Neutrophil (primary cell): ENCODE measurements around the gene NPTX1.

ENCODE experiments used
- H3K27ac ChIP-seq: fragments of 200-600 bp; sonication (generic); 2 replicates; pipeline ENCODE4 v1.5.1; 2016; ENCODE audit warnings: mild to moderate bottlenecking, moderate library complexity
- H3K27me3 ChIP-seq: fragments of 200-600 bp; sonication (generic); 2 replicates; pipeline ENCODE4 v1.6.0; 2016; ENCODE audit warnings: mild to moderate bottlenecking
- H3K36me3 ChIP-seq: fragments of 200-600 bp; sonication (generic); 2 replicates; pipeline ENCODE4 v1.5.1; 2017
- H3K4me1 ChIP-seq, 2 experiments: fragments of 200-600 bp in 1 of 2; sonication (generic) in 1 of 2; 1 replicate in 1 of 2; 2 replicates in 1 of 2; pipeline versions ENCODE4 v1.5.1 to v1.6.1; 2013 to 2016; ENCODE audit warnings: low read depth in 1 of 2, low read length in 1 of 2, mild to moderate bottlenecking in 1 of 2, moderate library complexity in 1 of 2; ENCODE audit not compliant: control insufficient read depth in 1 of 2, insufficient read depth in 1 of 2
- H3K4me3 ChIP-seq, 2 experiments: fragments of 200-600 bp in 1 of 2; sonication (generic) in 1 of 2; 1 replicate in 1 of 2; 2 replicates in 1 of 2; pipeline ENCODE4 v1.5.1; 2013 to 2016; ENCODE audit warnings: low read depth in 1 of 2, low read length in 1 of 2, mild to moderate bottlenecking in 1 of 2, moderate library complexity in 1 of 2
- H3K9me3 ChIP-seq: fragments of 200-600 bp; sonication (generic); 2 replicates; pipeline ENCODE4 v1.5.1; 2016
- CTCF ChIP-seq: fragments of 200-600 bp; sonication (generic); IDR thresholded peaks from 2 replicates; pipeline ENCODE4 v1.5.1; 2016; ENCODE audit warnings: antibody characterized with exemption

NPTX1 gene

GRCh38 chr17:80503031-80503430 lies 26.6 kb upstream of the NPTX1 start:
- H3K9me3 ChIP-seq, result no peaks in the 10 kb centered on the region
- H3K4me3 ChIP-seq, result no peak overlapping the region
- no peak overlapping the region for H3K27ac ChIP-seq
- H3K4me1 ChIP-seq, result no peaks in the 10 kb centered on the region
- TF ChIP-seq CTCF, result no peak
- no peaks in the 10 kb centered on the region for H3K36me3 ChIP-seq
- peaks cover 82% of the 10 kb centered on the region for H3K27me3 ChIP-seq

GRCh38 chr17:80502578-80502877 lies 26.1 kb upstream of the NPTX1 start:
- TF ChIP-seq CTCF, result no peak
- Histone ChIP-seq H3K9me3 (no peaks in the 10 kb centered on the region), H3K27me3 (peaks cover 82% of the 10 kb centered on the region), H3K27ac (no peak overlapping the region), H3K4me1 (no peaks in the 10 kb centered on the region), H3K4me3 (no peak overlapping the region), H3K36me3 (no peaks in the 10 kb centered on the region)

GRCh38 chr17:80501741-80502577 lies 25.6 kb upstream of the NPTX1 start:
- Histone ChIP-seq H3K9me3 (no peaks in the 10 kb centered on the region), H3K4me3 (no peak overlapping the region), H3K27me3 (peaks cover 82% of the 10 kb centered on the region), H3K36me3 (no peaks in the 10 kb centered on the region), H3K27ac (no peak overlapping the region), H3K4me1 (no peaks in the 10 kb centered on the region)
- no peak for TF ChIP-seq CTCF

- Histone ChIP-seq H3K36me3 (no peaks in the 10 kb centered on the region), H3K9me3 (no peaks in the 10 kb centered on the region), H3K27ac (no peak overlapping the region), H3K27me3 (peaks cover 90% of the 10 kb centered on the region), H3K4me3 (no peak overlapping the region), H3K4me1 (no peaks in the 10 kb centered on the region)
- TF ChIP-seq CTCF, result no peak
These were observed 23.7 kb upstream of the NPTX1 start for GRCh38 chr17:80499961-80500665.

- Histone ChIP-seq H3K27me3 (peaks cover 88% of the 10 kb centered on the region), H3K4me3 (no peak overlapping the region), H3K36me3 (no peaks in the 10 kb centered on the region), H3K9me3 (no peaks in the 10 kb centered on the region), H3K27ac (no peak overlapping the region), H3K4me1 (no peaks in the 10 kb centered on the region)
- TF ChIP-seq CTCF, result no peak
These were observed 23.2 kb upstream of the NPTX1 start for GRCh38 chr17:80499560-80499959.
